Right lobe of liver (tissue), 6 donors: ENCODE data around the gene AKAP13. TPM values are rescaled to one million over a fixed set of nuclear protein-coding genes. Genes with fewer than 3 reads are reported as not detected.

ENCODE experiments used
- ATAC-seq, 4 donors: fragments of 200-7000 bp; cut with Tn5 transposase; one replicate each; pipeline ENCODE4 v1.9.1; 2020; ENCODE audit warnings: mild to moderate bottlenecking in 4 of 4, moderate library complexity in 4 of 4
- DNase-seq, 3 donors: peaks; one replicate each; pipeline ENCODE4 v3.0.0-alpha.2; 2020
- H3K27ac ChIP-seq, 3 donors: fragments of 200-600 bp; one replicate each; pipeline ENCODE4 v1.8.0; 2022
- H3K27me3 ChIP-seq, 2 donors: fragments of 200-600 bp; one replicate each; pipeline ENCODE4 v1.8.0; 2022
- H3K36me3 ChIP-seq, 4 donors: fragments of 200-600 bp; sonication (generic) in 1 of 4; one replicate each; pipeline versions ENCODE4 v1.5.1 to v1.8.0; 2017 to 2022; ENCODE audit warnings: control low read depth in 1 of 4
- H3K4me1 ChIP-seq, 4 donors: fragments of 200-600 bp; sonication (generic) in 1 of 4; one replicate each; pipeline versions ENCODE4 v1.5.1 to v1.8.0; 2017 to 2022; ENCODE audit warnings: control low read depth in 1 of 4
- H3K4me3 ChIP-seq, 3 donors: fragments of 200-600 bp; one replicate each; pipeline ENCODE4 v1.8.0; 2022
- H3K9me3 ChIP-seq, 4 donors: fragments of 200-600 bp; sonication (generic) in 1 of 4; one replicate each; pipeline versions ENCODE4 v1.5.1 to v1.8.0; 2017 to 2022; ENCODE audit warnings: control low read depth in 1 of 4
- POLR2A ChIP-seq: fragments of 450-650 bp; IDR thresholded peaks from one replicate; pipeline ENCODE4 v1.6.1; 2017; ENCODE audit warnings: antibody characterized with exemption, mild to moderate bottlenecking
- WGBS: methylation state at CpG from one replicate; pipeline ENCODE4 v1.1.6; 2018; ENCODE audit warnings: low coverage, low lambda C conversion rate; ENCODE audit not compliant: insufficient coverage; ENCODE audit errors: missing lambda C conversion rate; 5-methylcytosine and 5-hydroxymethylcytosine counted together
- intact Hi-C, 2 donors: fragments of 100-400 bp; cut with DNase I; formaldehyde crosslinking; loops; one replicate each; pipeline versions ENCODE4 v1.11.2 to v1.14.1; 2022
- total RNA-seq, 6 experiments: library from RNA; depleted of rRNA in 2 of 6; stranded (reverse); fragments of >200 nt in 2 of 6; fragmentation: NEBNext Ultra II Directional in 3 of 6; extraction: Animal tissue kit (Norgen Biotek cat#: 25700) in 3 of 6; gene quantifications; one replicate each; pipeline versions ENCODE4 v1.1.0 to v1.2.4, GENCODE V29; 2016 to 2023
- TF ChIP-seq, protein P1 (sequence below), 4 donors: fragments of 200-600 bp in 3 of 4; fragments of 450-650 bp in 1 of 4; IDR thresholded peaks; one replicate each; pipeline versions ENCODE4 v1.5.1 to v1.8.0; 2016 to 2022; ENCODE audit warnings: antibody characterized with exemption in 4 of 4, mild to moderate bottlenecking in 2 of 4
- donor health status: DM: no; HTN: yes; CAD: no.
- donor health status: DM: no; HTN: no; CAD: no.
- donor health status: DM: no; HTN: no; CAD: no.
- donor health status: DM: no; HTN: yes; CAD: no.
- donor health status: DM: no; HTN: yes; CAD: no.

The AKAP13 gene
- total RNA-seq, 6 experiments from 2014 or later, result 50.1 to 73.1 (median 63.9) TPM

DNA sequence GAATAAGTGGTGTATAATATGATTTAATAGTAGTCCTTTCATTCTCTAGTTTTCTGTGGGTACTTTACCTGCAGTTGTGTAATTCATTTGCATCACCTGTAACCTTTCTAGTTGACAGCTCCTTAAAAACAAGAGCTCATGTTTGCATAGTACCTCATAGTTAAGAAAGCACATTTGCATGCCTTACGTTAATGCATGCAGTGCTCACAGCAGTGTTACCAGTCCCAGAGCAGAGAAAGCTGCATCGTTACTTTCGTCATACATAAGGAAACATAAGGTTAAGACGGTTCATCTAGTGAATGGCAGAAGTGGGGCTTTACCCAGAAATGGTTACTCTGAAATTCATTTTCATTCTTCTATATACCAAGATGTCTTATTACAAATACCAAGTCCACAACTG lies 111.3 kb downstream of the AKAP13 start:
- Histone ChIP-seq H3K9me3 (no peaks in the 10 kb centered on the region), H3K36me3 (no peaks in the 10 kb centered on the region), H3K27ac (no peak overlapping the region), H3K27me3 (no peaks in the 10 kb centered on the region), H3K4me3 (no peak overlapping the region), H3K4me1 (peaks cover 0 to 7% (median 0%) of the 10 kb centered on the region in 4 donors)
- TF ChIP-seq POLR2A, result no peak
- TF ChIP-seq, protein P1, sequence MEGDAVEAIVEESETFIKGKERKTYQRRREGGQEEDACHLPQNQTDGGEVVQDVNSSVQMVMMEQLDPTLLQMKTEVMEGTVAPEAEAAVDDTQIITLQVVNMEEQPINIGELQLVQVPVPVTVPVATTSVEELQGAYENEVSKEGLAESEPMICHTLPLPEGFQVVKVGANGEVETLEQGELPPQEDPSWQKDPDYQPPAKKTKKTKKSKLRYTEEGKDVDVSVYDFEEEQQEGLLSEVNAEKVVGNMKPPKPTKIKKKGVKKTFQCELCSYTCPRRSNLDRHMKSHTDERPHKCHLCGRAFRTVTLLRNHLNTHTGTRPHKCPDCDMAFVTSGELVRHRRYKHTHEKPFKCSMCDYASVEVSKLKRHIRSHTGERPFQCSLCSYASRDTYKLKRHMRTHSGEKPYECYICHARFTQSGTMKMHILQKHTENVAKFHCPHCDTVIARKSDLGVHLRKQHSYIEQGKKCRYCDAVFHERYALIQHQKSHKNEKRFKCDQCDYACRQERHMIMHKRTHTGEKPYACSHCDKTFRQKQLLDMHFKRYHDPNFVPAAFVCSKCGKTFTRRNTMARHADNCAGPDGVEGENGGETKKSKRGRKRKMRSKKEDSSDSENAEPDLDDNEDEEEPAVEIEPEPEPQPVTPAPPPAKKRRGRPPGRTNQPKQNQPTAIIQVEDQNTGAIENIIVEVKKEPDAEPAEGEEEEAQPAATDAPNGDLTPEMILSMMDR (IDR thresholded peaks at IDR 0.05), result no peak
- ATAC-seq (no peak), DNase-seq (no peak)
- intact Hi-C loops, result no loop called here
- 90% methylated on average over 4 of the region's 4 CpGs for WGBS

DNA sequence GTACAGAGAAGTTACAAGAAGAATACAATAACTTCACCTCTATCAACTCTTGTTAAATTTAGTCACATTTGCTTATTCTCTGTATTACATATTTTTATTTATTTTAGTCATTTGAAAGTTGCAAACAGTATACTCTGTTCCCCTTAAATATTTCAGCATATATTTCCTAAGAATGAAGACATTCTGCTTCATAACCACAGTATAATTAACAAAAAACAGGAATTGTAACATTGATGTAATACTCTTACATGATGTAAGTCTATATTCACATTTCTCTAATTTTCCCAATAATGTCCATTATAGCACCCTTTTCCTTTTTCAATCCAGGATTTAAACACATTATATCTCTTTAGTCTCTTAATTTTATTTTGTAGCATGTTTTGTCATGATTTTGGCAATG lies 112.0 kb downstream of the AKAP13 start:
- no peaks in the 10 kb centered on the region for H3K9me3 ChIP-seq
- DNase-seq (no peak), ATAC-seq (no peak)
- H3K4me1 ChIP-seq, result peaks cover 0 to 8% (median 0%) of the 10 kb centered on the region in 4 donors
- no peaks in the 10 kb centered on the region for H3K27me3 ChIP-seq
- intact Hi-C loops, result no loop called here
- no peak overlapping the region for H3K27ac ChIP-seq
- H3K36me3 ChIP-seq, result no peaks in the 10 kb centered on the region
- TF ChIP-seq, protein P1 (IDR thresholded peaks at IDR 0.05), result no peak
- no peak for TF ChIP-seq POLR2A
- H3K4me3 ChIP-seq, result no peak overlapping the region

DNA sequence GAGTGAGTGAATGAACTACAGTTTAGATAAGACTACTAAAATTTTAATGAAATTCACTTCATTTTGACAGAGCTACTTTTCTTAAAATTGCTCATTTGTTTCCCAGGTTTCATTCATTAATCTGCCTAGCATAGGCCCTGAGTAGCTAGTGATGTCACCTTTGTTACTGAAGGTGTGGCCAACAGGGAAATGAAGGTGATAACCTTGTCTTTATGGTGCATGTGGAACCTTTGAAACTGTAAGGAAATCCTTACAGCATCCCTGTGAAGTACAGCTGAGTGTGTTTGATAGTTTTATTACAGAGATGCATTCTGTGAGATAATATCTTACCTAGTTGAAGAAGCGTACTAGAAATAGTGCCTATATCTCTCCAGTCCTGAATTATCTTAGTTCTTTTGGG lies 112.9 kb downstream of the AKAP13 start:
- Histone ChIP-seq H3K27me3 (no peaks in the 10 kb centered on the region), H3K9me3 (no peaks in the 10 kb centered on the region), H3K4me1 (peaks cover 0 to 8% (median 0%) of the 10 kb centered on the region in 4 donors), H3K36me3 (no peaks in the 10 kb centered on the region), H3K4me3 (no peak overlapping the region), H3K27ac (no peak overlapping the region)
- 100% methylated on average over 1 of the region's 1 CpG for WGBS
- ATAC-seq (no peak), DNase-seq (no peak)
- TF ChIP-seq POLR2A, result no peak
- TF ChIP-seq, protein P1 (IDR thresholded peaks at IDR 0.05), result no peak
- intact Hi-C loops, result no loop called here

DNA sequence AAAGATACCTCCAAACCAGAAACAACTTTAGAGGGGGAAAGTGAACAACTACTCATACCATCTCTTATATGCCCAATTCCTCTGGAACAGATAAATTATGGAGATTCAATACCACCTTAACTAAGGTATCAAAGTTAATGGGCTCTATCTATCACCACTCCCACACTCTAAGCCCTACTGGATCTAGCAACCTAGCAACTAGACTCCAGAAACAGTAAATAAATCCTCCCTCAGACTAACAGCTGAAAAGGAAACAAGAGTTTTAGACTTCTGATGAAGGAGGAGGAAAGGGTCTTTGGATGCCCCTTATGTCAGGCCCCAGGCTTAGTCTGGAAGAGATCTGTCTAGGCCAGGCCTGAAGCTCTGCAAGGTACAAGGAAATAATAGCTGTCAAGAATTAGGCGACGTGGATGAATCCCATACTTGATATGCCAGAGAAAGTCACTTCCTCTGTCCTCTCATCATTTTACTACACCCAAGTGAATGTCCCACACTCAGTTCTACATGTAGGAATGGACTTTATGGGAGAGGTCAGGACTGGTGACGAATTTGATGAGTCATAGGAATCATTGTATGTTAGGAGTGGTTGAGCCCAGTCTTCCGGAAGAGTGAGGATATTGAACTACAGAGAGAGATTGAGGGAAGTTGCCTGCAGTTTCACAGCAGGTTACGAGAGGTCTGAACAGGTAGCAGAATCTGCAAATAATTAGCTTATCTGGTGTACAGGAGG lies 113.8 kb downstream of the AKAP13 start:
- H3K4me3 ChIP-seq, result no peak overlapping the region
- peak; percentile 53 to 87 (median 54) for ATAC-seq

More for the DNA sequence above, 113.8 kb downstream of the AKAP13 start:
- H3K9me3 ChIP-seq, result no peaks in the 10 kb centered on the region
- DNase-seq, result no peak
- TF ChIP-seq POLR2A, result no peak
- TF ChIP-seq, protein P1 (IDR thresholded peaks at IDR 0.05), result no peak
- H3K27me3 ChIP-seq, result no peaks in the 10 kb centered on the region
- intact Hi-C loops, result no loop called here
- no peaks in the 10 kb centered on the region for H3K36me3 ChIP-seq
- no peak overlapping the region for H3K27ac ChIP-seq
- peaks cover 0 to 8% (median 0%) of the 10 kb centered on the region in 4 donors for H3K4me1 ChIP-seq
- WGBS, result 76% methylated on average over 5 of the region's 5 CpGs
